Stimulated activated CD4-positive, alpha-beta T cell treated with anti-CD3 and anti-CD28 coated beads, Interleukin-2, amount 100 ng/mL, for 24 hours (primary cell): Measurements from ENCODE around the gene SERGEF.

Experiments
- DNase-seq, 2 donors: peaks; one replicate each; pipeline ENCODE4 v3.0.0-alpha.2; 2020

Gene SERGEF

DNA sequence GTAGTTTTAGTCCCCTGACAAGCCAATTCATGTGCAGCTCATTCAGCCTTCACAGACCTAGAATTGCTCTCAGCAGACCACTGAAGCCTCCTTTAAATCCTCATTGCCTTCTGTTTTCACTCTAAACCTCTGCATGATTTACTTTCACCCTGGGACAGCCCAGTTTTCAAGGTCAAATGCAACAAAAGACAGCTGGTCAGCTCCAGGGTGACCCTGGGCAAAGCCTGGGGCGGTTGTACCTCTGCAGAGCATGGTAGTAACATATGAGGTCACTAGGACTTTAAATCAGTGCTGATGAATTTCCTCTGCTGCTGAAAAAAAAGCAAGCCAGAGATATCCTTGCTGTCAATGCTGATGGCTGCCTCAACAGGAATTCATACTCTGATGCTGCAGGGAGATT is 62.2 kb downstream of the SERGEF start:
- no peak for DNase-seq

DNA sequence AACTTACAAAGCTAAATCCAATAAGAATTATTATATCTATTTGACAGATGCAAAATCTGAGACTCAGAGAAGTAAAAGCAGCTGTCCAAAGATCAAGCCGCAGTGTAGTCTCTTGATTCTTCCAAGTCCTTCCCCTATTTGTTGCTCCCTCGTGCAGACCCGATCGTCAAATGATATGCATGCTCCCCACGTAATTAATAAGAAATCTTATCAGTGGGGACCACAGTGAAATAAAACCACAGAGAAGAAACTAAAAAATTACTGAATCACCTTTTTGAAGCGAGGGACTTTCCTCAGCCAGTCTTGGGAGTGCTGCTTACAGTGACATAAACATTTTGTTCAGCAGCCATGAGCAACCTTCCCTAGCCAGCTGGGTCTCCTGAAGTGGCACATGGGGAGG is 64.6 kb downstream of the SERGEF start:
- no peak for DNase-seq

DNA sequence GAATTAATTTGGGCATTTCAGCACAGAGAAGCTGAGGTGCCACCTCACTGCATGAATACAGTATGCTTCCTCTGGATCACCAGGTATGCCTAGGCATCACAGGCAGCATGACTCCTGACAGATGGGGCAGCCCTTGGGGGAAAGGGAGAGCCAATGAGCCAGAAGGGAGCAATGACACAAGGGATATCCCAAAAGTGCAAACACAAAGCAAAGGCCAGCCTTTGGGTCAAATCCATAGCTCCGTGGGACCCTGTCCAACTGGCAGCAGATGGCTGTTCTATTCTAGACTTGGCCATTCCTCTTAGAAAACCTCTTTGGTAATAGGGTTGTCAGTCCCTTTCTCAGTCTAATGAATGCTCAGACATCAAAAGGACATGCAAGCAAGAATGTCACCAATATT is 73.3 kb downstream of the SERGEF start:
- no peak for DNase-seq

DNA sequence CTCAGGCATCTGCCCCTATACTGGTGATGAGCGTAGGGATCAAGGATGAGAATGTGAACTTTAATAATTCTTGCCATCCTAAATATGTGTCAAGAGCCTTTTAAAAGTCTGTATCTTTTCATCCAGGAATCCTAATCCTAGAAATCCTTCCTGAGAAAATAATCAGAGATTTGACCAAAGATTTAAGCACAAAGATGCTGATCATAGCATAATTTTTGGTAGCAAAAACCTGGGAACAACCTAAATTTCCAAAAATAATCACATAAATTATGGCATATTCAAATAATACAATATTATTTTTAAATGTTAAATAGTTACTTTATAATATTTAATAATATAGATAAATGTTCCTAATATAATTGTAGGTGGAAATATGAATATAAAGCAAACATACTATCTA is 76.1 kb downstream of the SERGEF start:
- no peak for DNase-seq

DNA sequence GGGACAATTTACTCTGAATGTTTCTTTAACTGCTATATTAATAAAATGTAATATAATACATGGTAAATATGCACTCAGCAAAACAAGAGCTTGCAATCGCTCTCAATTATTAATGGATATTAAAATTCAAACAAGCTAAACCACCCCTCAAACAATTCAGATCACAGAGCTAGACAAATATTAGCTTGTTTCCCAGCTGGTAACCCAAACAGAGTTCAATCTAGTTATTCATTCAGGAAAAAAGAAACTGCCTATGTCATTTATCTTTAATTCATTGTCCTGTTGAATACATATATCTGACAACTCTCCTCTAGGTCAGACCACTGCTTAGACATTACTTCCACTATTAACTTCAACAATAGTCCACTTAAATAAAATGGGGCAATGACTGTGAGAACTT is 78.7 kb downstream of the SERGEF start:
- DNase-seq = no peak

DNA sequence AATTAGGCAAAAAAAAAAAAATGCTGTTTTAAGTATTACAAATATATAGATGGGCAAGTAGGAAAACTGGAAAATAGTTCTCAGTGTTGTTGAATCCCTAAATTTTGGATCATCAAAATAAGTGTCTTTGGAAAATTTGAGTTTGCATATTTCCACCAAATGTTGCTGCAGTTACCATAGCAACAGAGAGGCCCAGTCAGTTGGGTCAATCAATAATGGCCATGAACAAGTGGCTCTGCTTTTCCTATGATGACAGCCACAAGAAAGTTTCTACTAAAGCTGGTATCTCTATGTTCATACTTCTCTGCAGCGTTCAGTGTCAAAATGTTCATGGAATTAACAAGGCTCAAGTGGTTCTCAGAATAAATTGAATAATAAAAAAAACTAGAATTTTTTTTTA is 79.1 kb downstream of the SERGEF start:
- no peak for DNase-seq

DNA sequence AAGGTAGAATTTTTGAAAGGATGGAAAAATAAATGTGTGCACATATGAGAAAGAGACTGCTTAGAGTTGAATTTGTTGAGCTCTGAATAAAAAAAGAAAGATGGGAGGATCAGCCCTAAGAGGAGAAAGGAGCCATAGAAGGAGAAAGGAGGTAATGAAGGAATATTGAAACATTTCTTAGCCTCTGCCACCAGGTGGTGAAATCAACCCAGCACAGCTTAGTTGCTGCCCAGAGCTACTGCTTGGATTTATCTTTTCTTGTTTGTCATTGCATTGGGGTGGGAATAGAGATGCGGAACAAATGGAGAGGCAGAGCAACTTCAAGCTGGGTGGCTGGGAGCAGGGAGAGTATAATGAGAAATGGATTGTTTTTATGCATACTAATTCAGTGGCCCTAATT is 80.4 kb downstream of the SERGEF start:
- DNase-seq = no peak

DNA sequence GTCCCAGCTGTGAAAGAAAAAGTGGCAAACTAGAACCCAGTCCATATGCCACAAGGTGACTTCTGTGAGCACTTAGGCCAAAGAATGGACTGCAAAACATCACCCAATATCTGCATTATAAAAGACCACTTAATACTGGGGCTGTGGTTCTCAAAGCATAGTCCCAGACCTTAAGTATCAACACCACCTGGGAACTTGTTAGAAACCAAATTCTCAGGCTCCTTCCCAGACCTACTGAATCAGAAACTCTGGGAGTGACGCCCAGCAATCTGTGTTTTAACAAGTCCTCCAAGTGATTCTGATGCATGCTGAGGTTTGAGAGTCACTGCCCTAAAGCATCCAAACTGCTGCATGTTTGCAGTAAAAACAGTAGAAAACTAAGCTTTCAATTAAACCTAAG is 81.3 kb downstream of the SERGEF start:
- no peak for DNase-seq

DNA sequence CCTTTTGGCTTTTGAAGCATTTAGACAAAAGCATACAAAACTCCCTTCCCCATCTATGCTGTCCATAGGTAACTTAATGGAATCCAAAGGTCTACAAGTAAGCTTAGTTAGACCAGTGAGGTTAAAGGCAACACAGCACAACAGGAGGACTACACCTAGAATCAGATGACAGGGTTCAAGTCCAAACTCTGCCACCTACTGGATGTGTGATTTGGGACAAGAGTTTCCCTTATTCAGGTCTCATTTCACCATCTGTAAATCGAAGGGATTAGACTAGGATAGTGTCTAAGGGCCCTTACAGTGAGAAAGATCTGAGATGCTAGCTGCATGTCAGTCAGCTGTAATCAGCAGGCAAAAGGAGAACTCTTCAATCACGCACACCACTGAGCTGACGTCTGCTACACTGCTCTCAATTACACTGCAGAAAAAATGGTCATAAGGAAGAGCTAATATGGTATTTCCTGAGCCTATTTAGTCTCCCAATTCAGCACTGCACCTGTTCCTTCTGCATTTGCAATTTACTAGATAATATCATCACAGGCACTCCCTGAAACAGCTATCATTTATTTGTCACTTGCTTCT is 82.2 kb downstream of the SERGEF start:
- DNase-seq = no peak

DNA sequence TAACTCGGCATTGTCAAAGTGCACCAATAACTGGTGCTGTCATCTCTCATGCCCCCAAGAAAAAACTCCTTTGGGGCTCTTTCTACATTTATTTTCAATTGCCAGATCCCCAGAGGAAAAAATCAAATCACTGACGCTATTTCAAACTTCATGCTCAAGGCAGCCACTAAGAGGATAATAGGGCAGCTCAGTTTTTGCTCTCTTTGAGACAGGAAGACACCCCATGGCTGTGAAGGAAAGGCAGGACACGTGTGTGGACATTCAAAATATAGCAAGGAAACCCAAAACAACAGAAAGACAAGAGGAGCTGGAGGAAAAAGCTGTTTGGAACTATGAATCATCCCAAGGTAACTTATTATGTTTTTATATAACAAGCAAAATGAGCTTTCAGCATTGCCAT is 83.7 kb downstream of the SERGEF start:
- DNase-seq = no peak

DNA sequence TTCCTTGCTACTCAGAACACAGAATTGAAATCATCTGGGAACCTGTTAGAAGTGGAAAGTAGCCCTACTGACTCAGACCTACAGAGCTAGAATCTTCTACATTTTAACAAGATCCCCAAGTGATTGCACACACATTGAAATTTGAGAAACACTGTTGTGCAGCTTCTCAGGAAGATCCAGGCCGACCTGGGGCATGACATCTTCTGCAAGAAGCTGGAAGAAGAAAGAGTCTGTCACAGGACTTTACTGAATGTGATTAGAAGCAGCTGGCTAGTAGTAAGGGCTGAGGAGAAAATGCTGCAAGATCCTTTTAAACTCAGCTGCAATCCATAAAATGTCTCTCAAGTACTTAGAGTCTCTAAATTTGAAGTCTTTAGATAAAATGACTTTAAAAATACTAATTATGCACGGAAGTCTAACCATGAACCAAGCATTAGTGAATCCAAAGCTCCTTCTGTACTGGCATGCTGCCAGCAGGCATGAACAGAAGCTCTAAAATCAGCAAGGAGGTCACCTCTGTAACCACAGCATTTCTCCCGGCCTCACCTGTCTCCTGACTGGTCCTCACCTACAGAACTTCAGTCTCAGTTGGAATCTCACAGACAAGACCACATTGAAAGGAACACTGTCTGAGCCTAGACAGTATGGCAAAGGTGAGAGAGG is 85.0 kb downstream of the SERGEF start:
- DNase-seq = no peak

DNA sequence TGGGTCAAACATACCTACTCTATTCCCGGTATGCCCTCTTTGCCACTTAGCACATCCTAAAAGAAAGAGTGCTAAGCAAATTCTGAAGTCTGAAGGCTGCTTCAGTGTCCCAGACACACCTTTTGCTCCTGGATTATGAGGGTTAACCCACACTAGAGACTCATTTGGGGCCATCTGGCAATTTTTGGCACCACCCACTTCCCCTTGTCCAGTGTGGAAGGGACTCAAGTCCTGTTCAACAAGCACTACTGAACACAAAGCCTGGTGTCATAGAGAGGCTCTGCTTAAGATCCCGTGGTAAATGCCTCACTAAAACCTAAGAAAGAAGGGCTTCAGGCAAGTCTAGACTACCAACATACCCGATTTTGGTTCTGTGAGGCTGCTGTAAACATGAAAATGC is 85.8 kb downstream of the SERGEF start:
- no peak for DNase-seq

DNA sequence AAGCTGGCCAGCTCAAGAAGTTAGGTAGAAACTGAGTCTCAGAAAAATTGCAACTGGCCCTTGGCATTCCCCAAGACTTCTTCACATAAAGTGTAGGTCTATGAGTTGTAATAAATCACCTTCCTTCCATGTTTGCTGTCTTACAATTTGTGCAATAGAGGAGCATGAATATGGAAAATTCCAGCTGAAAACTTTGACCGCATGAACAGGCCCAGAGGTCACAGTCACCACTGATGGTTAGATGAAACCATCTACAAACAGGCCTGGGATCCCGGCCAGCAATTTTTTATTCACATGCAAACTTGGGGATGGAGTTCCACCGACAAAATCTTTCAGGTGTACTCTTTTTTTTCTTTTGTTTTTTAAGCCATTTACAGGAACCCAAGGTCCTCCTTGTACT is 88.1 kb downstream of the SERGEF start:
- DNase-seq = no peak

DNA sequence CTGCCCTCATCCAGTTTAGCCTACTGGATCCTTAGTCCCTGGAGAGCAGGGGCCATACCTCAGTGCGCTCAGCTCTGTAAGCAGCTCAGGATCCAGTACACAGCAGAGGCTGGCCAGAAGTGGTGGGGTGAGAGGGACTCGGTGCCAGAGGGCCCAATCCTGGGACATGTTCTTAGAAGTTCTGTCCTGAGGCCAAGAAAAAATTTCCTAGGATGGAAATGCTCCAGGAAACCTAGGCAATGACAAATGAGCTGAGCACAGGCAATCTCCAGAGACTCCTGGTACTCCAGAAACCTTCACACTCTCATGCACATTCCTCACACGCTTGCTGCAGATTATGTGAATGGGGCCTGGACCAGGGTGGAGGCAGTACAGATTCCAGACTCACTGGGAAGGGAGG is 89.6 kb downstream of the SERGEF start:
- no peak for DNase-seq

DNA sequence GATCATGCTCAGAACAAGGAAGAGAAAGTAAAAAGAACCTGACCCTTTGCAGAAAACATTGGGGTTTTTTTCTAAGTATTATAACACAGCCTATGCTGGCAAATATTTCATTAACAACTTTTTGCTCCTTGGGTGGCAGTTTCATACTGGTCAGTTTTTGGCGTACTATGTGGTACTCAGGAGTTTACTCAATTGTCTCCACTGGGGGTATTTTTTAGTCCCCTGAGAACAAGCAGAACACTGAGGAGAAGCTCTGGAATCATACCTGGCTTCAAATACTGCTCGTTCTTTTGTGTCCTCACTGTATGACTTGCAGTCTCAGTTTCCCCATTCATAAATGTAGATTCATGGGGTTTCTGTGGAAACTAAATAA is 90.4 kb downstream of the SERGEF start:
- DNase-seq = no peak

DNA sequence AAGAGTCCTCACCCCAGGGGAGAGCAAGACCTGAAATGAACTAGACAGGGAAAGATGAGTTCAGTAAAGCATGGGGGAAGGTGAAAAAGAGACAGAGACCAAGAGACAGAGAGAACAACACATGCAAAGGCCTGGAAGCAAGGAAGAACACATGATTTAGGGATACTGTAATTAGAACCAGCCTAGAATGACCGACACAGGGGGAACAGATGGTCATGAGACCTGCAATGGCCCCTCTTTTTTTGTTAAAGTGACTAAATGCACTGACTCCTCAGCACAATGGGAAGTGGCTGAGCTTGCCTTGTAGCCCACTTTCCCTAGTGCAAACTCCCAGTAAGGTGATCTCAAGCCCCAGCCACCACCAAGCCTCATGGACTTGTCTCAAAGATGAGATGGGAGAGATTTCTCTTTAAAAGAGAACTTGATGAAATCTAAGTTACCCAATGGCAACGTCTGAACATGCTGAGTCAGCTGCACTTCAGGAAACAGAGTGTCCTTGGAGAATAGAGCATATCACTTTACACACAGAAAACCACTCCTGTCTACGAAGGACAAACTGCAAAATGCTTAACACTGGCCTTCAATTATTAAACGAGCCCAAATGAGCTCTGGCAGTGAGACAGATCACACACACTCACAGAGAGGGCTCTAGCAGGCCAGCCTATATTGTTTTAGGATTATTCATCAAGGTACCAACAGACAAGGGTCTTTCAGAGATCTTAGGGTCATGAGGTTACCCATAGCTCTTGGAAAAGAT is 91.0 kb downstream of the SERGEF start:
- no peak for DNase-seq

DNA sequence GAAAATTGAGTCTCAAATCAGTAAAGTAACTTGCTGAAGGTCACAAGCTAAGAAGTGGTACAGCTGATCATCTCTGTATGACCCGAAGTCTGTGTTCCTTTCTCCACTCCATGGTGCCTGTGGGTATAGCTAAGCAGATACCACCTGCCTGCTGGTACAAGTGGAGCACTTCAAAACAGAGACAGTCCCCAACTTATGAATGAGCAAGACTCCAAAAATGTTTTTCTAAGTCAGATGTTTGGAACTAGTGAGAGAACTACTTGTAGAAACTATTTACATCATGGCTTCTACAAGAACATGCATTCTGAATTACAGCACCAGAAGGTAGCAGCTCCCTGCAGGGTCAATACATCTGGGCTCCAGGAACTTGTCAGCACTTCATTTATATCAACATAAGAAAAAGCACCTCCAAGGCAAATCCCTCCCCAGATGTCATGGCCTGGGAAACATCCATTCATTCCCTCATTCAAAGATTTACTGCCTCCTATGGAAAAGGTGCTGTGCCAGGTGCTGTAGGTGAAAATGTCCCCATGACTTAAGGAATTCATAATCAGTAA is 94.7 kb downstream of the SERGEF start:
- DNase-seq = no peak

DNA sequence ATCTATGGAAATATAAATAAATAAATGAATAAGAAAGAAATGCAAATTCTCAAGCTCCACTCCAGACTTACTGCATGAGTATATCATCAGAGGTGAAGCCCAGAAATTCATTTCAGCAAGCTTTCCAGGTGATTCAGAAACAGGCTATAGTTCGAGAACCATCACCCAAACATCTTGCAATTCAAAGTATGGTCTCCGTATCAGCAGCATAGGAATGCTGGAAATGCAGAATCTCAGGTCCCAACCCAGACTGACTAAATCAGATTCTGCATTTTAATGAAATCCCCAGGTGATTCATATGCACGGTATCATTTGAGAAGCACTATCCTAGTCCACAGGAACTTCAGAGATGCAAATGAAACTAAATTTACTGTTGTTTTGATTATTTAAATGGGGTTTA is 95.3 kb downstream of the SERGEF start:
- DNase-seq = no peak

DNA sequence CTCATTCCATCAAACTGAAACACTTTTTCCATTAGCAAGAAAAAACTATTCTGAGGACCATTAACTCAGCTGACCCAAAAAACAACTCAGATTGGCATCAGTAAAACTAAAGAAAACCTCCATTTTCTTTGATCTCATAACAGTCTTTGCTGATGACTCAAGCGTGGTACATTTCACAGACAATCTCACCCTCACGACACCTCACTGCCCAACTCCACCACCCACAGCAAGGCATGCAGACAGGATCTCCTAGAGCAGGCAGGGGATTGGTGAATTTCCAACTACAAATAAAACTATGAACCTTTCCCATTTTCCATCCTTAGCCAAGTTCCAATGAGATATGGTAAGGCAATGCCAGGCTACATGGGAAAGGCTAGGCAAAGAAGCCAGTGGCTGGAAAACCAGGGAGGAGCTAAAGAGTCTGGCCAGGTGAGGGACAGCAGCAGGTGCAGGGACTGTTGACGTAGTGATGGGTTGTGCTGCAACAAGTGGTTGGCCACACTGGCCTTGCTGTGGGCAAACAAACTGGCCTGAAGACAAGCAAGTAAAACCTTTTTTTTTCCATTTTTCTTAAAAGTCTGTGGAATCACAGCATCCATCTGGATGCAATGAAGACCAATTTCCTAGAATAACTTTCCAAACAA is 97.2 kb downstream of the SERGEF start:
- DNase-seq = no peak

DNA sequence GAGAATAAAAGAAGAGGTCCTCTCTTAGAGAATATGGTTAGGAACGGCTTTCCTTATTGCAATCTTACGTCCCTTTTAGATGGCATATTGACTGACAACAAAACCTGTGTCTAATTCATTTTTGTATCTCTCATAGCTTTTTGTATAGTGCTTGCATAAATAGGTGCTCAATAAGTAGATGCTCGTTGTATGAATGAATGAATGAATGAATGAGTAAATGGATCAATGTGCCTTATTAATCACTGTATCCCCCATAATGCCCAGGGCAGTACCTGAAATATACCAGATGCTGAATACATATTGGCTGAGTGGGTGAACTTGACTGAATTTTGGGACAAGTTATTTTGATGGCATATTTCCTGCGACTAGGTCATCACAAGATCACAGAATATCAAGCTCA is 97.9 kb downstream of the SERGEF start:
- no peak for DNase-seq

DNA sequence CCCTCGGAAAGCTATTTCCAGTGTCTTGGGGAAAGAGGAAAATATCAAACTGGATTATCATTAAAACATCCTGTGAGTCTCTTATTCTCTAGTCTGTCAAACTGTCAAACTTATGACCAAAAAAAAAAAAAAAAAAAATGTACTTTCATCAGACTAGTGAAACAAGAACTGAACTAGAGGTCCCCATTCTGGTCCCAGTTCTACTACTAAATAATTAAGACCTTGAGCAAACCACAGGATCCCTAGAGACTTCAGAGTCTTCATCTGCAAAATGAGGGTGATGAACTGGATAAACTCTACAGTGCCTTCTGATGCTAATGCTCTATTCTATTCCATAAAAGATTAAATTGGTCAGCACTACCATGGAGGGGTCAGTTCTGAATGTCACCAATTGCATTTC is 105.8 kb downstream of the SERGEF start:
- DNase-seq = no peak

DNA sequence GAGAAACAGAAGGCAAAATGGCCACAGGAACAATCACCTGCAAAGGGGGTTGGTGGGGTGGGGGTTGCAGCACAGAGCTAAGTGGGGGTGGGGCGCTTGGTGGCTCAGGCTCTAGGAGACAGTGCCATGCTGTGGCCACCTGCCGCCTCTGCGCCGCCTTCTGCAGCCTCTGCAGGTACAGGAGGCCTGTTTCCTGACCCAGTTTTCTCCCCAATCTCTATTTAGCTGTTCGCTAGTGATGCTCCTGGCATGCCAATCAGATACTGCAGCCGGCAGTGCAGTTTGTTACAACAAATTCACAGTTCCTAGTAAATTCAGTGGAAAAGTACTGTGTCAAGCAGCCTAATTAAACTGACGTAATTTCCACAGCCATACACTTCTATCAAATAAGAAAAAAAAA is 106.4 kb downstream of the SERGEF start:
- no peak for DNase-seq

DNA sequence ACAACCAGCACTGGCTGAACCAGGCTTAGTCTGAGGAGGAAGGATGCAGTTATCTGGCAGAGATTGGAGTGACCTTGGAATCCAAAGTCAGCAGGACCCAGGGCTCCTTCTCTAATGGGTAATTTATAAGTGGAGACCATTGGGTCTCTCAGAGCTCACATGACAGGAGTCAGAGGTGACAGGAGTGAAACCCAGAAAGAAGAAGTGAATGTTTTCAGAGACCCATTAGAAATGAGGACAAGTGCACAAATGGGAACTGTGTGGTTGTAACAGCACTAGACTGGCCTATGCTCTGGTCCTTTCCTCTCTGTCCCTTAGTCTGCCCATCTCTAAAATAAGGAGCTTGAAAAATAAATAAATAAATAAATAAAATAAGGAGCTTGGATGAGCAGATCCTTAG is 107.4 kb downstream of the SERGEF start:
- no peak for DNase-seq

DNA sequence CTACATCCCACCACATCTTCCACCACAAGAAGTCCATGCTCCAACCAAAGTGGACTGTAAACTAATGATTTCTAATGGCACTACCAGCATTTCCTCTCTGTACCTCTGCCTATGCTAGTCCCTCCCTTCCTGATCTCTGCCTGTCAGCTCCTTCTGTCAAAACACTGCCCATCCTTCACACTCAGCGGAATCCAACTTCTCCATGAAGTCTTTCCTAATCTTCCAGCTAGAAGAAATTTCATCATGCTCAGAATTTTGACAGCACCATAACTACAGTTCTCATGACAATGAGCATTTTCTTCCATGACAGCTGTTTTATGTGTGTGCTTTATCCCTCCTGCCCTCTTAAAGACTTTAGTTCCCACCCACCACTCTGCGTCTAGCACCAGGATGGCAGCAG is 111.4 kb downstream of the SERGEF start:
- DNase-seq = no peak
